ENCODE data around the gene SPINK7. TPM values are rescaled to one million over a fixed set of nuclear protein-coding genes. Genes with fewer than 3 reads are reported as not detected.

The SPINK7 gene
- total RNA-seq, 1 donor from 2014 or later = not detected

DNA sequence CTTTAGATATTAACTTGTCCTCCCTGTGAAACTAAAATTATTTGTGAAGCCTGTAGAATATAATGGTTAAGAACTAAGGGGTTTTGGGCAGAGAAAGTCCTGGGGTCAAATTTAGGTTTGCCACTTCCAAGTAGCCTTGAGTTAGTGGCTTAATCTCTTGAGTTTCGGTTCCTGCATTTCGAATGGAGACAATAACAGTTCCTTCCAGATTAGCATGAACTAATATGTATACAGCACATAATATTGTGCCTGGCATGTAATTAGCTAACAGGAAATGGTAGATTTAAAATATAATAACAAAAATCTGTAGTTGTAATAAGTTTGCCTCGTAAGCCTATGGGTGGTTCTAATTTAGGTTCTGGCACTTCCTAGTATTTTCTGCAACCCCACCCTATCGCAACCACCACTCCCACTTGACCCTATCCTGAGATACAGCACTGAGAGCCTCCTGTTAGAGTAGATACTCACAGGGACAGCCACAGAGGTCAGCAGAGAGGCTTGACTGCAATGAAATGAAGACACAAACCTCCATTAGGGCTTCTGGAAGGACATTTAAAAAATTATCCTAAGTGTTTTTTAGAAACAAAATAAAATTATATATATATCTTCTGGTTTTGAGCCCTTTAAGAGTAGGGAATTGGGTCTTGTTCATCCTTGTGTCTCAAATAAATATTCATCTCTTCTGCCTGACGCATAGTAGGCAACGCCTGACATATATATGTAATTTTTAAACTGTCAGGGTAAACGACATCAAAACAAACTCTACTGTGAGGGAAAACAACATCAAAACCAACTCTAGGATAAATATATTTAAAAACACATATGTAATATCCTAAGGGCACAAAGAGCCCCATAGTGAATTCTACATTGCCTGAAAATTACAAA lies 31.6 kb downstream of the SPINK7 start:
- intact Hi-C loops (cut with micrococcal nuclease) = no loop called here

DNA sequence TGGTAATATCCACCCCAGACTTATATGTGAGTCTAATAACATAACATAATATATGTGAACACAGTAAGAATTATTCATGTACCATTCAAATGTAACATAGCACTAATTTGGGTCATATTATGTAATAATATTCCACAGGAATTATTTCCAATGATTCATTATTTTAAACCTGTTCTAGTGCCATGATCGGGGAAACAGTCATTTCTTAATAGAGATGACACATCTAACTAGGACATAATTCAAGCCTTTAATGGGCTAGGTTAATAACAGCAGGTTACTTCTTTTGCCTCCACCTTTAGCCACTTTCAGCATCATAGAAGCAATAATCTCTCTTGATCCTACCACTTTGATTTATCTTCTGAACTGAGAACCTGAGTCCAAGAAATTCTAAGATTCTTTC lies 35.5 kb downstream of the SPINK7 start:
- intact Hi-C loops (cut with micrococcal nuclease) = no loop called here

DNA sequence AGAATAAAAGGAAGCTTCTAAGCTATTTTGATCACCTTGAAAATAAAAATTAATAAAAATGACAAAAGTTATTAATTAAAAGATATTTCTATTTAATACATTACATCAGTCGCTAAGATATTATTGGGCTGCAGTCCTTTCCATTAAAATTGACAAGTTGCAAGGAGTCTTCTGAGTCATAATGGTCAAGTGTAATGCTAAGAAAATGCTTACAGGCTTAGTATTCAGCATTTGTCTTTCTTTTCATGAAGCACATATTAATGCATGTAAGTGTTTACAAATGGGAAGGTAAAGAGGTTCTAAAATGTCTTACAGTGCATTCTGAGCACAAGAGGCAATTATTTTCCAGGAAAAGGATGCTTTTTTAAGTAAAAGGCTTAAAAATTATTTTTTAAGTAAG lies 40.5 kb downstream of the SPINK7 start:
- intact Hi-C loops (cut with micrococcal nuclease) = no loop called here

DNA sequence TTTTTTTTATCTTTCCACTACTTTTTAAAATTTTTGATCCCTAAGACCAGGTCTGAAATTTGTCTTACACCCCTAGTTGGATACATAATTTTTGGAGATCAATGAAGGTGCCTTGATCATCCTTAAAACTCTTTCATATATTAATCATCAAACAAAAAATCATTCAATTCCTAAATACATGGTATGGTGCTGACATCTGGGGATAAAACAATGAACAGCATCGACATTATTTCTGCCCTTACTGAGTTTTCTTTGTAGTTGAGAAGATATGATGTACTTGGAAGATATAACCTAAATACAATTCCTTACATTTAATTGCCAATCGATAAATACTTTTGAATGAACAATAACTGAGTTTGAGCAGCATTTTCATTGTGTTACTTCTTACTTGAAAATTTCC lies 41.4 kb downstream of the SPINK7 start:
- intact Hi-C loops (cut with micrococcal nuclease) = no loop called here

DNA sequence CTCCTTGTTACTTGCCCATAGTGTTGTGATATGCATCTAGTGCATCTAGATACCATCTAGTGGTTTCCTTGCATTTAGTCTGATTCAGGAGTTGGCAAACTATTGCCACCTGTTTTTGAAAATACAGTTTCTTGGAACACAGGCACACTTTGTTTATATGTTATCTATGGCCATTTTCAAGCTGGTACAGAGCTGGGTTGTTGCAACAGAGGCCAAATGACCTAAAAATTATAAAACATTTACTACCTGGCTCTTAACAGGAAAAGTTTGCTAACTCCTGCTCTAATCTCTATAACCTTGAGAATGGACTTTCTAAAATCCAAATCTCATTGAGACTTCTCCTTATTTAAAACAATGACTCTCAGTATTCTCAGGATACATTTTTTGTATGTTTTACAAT lies 52.1 kb downstream of the SPINK7 start:
- intact Hi-C loops (cut with micrococcal nuclease) = no loop called here

Other genes starting within 250 kb of the SPINK7 start
- not detected in 2 replicates for gene SPINK5, start 248.4 kb upstream of the SPINK7 start, total RNA-seq
- not detected in 2 replicates for gene SPINK14, start 143.9 kb upstream of the SPINK7 start, total RNA-seq
- not detected in 2 replicates for gene SPINK6, start 109.4 kb upstream of the SPINK7 start, total RNA-seq
- gene MARCOL, start 73.9 kb upstream of the SPINK7 start, total RNA-seq = not detected in 2 replicates
- gene SPINK13, start 43.6 kb upstream of the SPINK7 start, total RNA-seq = not detected in 2 replicates
- gene SPINK9, start 23.1 kb downstream of the SPINK7 start, total RNA-seq = not detected in 2 replicates
- gene FBXO38, start 71.5 kb downstream of the SPINK7 start, total RNA-seq = 51.7 and 66.2 TPM in 2 replicates

All from T-helper 1 cell treated with Interleukin-12 subunit alpha and Interleukin-12 subunit beta and Interleukin-4 antibody, amounts not matched to agents 30 ng/mL and 1 ng/mL, for 36 hours (primary cell).